Endothelial cell of umbilical vein (primary cell): ENCODE results near the gene EML1. TPM values are rescaled to one million over a fixed set of nuclear protein-coding genes. Genes with fewer than 3 reads are reported as not detected.

Experiments
- BruUV-seq: library from RNA; stranded (reverse); fragments of 400-500 nt; replicated peaks from 2 replicates; lab custom pipeline; 2021; lab: Mats Ljungman, UMichigan
- CTCF ChIA-PET: fragments of 300-600, 350-600 bp; sonication (Branson Sonifier 250); formaldehyde crosslinking; loops from one replicate; lab custom pipeline; 2021; ENCODE audit warnings: antibody characterized with exemption, inconsistent platforms; lab: Charles Lee
- POLR2A ChIA-PET: fragments of 300-600, 350-600 bp; sonication (Branson Sonifier 250); formaldehyde crosslinking; loops from one replicate; lab custom pipeline; 2021; ENCODE audit warnings: antibody characterized with exemption, inconsistent platforms; lab: Charles Lee
- DNase-seq: peaks from one replicate; pipeline ENCODE4 v3.0.0-alpha.2; 2011; ENCODE audit warnings: low read depth, low spot score
- FAIRE-seq: peaks from 2 replicates; lab custom pipeline; 2011; peaks lifted over from hg19 to GRCh38; lab: Jason Lieb, UNC
- H2AFZ ChIP-seq: 2 replicates; pipeline ENCODE4 v1.6.0; 2012; ENCODE audit warnings: low read depth, low read length, control low read depth, inconsistent platforms
- H3K27ac ChIP-seq: 2 replicates; pipeline ENCODE4 v1.5.1; 2011; ENCODE audit warnings: low read depth, mild to moderate bottlenecking, control low read depth, low read length, moderate library complexity; ENCODE audit not compliant: insufficient read depth
- H3K27me3 ChIP-seq, 2 experiments: 2 replicates each; pipeline versions ENCODE4 v1.6.0 to v1.6.1; 2011; ENCODE audit warnings: low read length in 2 of 2, mixed read lengths in 1 of 2; ENCODE audit not compliant: control insufficient read depth in 2 of 2, insufficient read depth in 2 of 2
- H3K36me3 ChIP-seq, 2 experiments: 2 replicates in 1 of 2; 3 replicates in 1 of 2; pipeline ENCODE4 v1.5.1; 2011; ENCODE audit warnings: low read length in 2 of 2, mild to moderate bottlenecking in 1 of 2, moderate library complexity in 1 of 2; ENCODE audit not compliant: control insufficient read depth in 2 of 2, insufficient read depth in 2 of 2; ENCODE audit errors: extremely low read depth in 1 of 2
- H3K4me1 ChIP-seq: 3 replicates; pipeline ENCODE4 v1.5.1; 2011; ENCODE audit warnings: mild to moderate bottlenecking, low read length; ENCODE audit not compliant: control insufficient read depth, insufficient read depth; ENCODE audit errors: extremely low read depth
- H3K4me2 ChIP-seq: 2 replicates; pipeline ENCODE4 v1.6.1; 2011; ENCODE audit warnings: low read length, control low read depth, mixed read lengths; ENCODE audit not compliant: insufficient read depth
- H3K4me3 ChIP-seq, 3 experiments: fragments of 200-600 bp in 1 of 3; sonication (generic), shearing (Covaris generic) in 1 of 3; replicated peaks in 1 of 3; 2 replicates each; pipeline ENCODE4 v1.5.1; 2011 to 2016; ENCODE audit warnings: control low read depth in 3 of 3, low read length in 3 of 3, mild to moderate bottlenecking in 2 of 3, inconsistent platforms in 1 of 3, low read depth in 1 of 3, moderate library complexity in 1 of 3; ENCODE audit not compliant: insufficient read depth in 1 of 3
- H3K79me2 ChIP-seq: 2 replicates; pipeline ENCODE4 v1.6.0; 2012; ENCODE audit warnings: low read length, inconsistent platforms; ENCODE audit not compliant: control insufficient read depth, insufficient read depth
- H3K9ac ChIP-seq: replicated peaks from 2 replicates; pipeline ENCODE3; 2011; ENCODE audit warnings: low read length, control low read depth; ENCODE audit not compliant: insufficient read depth; ENCODE audit errors: extremely low read depth
- H3K9me1 ChIP-seq: replicated peaks from 3 replicates; pipeline ENCODE4 v1.6.0; 2011; ENCODE audit warnings: mild to moderate bottlenecking, low read length; ENCODE audit not compliant: control insufficient read depth, insufficient read depth; ENCODE audit errors: extremely low read depth
- H3K9me3 ChIP-seq: replicated peaks from 2 replicates; pipeline ENCODE4 v1.5.1; 2012; ENCODE audit warnings: low read length, inconsistent platforms; ENCODE audit not compliant: control insufficient read depth, insufficient read depth
- H4K20me1 ChIP-seq: replicated peaks from 2 replicates; pipeline ENCODE3; 2011; ENCODE audit warnings: mild to moderate bottlenecking, low read length; ENCODE audit not compliant: control insufficient read depth, insufficient read depth; ENCODE audit errors: extremely low read depth
- CTCF ChIP-seq, 2 donors: IDR thresholded peaks; 1 replicate in 1 of 2; 2 replicates in 1 of 2; pipeline ENCODE4 v1.5.1; 2011; ENCODE audit warnings: low read length in 2 of 2, mild to moderate bottlenecking in 2 of 2, moderate library complexity in 2 of 2, control low read depth in 1 of 2, inconsistent platforms in 1 of 2, low read depth in 1 of 2; ENCODE audit not compliant: insufficient read depth in 1 of 2; ENCODE audit errors: extremely low read depth in 1 of 2
- EZH2 ChIP-seq: IDR thresholded peaks from 2 replicates; pipeline ENCODE4 v1.6.1; 2012; ENCODE audit warnings: borderline replicate concordance, low read depth, mild to moderate bottlenecking, moderate library complexity, low read length, inconsistent platforms; ENCODE audit not compliant: severe bottlenecking
- FOS ChIP-seq: IDR thresholded peaks from 2 replicates; pipeline ENCODE4 v1.6.1; 2011; ENCODE audit warnings: mild to moderate bottlenecking, low read length, moderate library complexity, borderline replicate concordance; ENCODE audit not compliant: insufficient read depth
- GATA2 ChIP-seq: IDR thresholded peaks from 2 replicates; pipeline ENCODE4 v1.7.0; 2011; ENCODE audit warnings: low read depth, mild to moderate bottlenecking, moderate library complexity, mixed read lengths, low read length; ENCODE audit not compliant: insufficient read length, insufficient read depth
- JUN ChIP-seq: IDR thresholded peaks from 2 replicates; pipeline ENCODE4 v1.6.1; 2011; ENCODE audit warnings: borderline replicate concordance, low read depth; ENCODE audit not compliant: insufficient read length, insufficient read depth
- MAX ChIP-seq: IDR thresholded peaks from 2 replicates; pipeline ENCODE4 v1.6.1; 2011; ENCODE audit not compliant: insufficient read depth, insufficient read length
- MYC ChIP-seq: IDR thresholded peaks from one replicate; pipeline ENCODE4 v1.6.1; 2011; ENCODE audit warnings: mild to moderate bottlenecking, low read depth, low read length
- POLR2A ChIP-seq: IDR thresholded peaks from 2 replicates; pipeline ENCODE4 v1.6.1; 2012; ENCODE audit warnings: low read depth, mild to moderate bottlenecking, control low read depth, low read length
- POLR2AphosphoS5 ChIP-seq: IDR thresholded peaks from 2 replicates; pipeline ENCODE4 v1.6.1; 2012; ENCODE audit warnings: low read depth, mild to moderate bottlenecking, control low read depth, low read length, moderate library complexity; ENCODE audit not compliant: insufficient read depth
- dilution Hi-C: fragments of 300-500 bp; cut with MboI; formaldehyde crosslinking; loops from one replicate; pipeline ENCODE4 v1.15.0; 2019; ENCODE audit warnings: low sequenced_read_pairs; ENCODE audit not compliant: extremely low pct_ligation_motif_present
- intact Hi-C: fragments of 100-400 bp; cut with micrococcal nuclease; formaldehyde crosslinking; loops from one replicate; pipeline ENCODE4 v1.10.0; 2022
- polyA plus RNA-seq, 4 experiments: library from polyadenylated mRNA; depleted of rRNA in 3 of 4; stranded (reverse) in 3 of 4; unstranded in 1 of 4; fragments of >200 nt; gene quantifications; 2 replicates each; pipeline versions ENCODE4 v1.2.1 to v1.2.3, GENCODE V29; 2011 to 2012; ENCODE audit warnings: missing spikeins in 1 of 4
- total RNA-seq: library from RNA; stranded (reverse); gene quantifications from 2 replicates; pipeline ENCODE4 v1.2.3, GENCODE V29; 2021

Gene EML1
- total and polyA plus RNA-seq, 2 donors (not counting 3 experiments of a cell fraction or from before 2014, with no cell fraction given), result 22.9 to 33.0 TPM

GRCh38 chr14:99854831-99855230, 61.6 kb downstream of the EML1 start:
- CTCF ChIA-PET, result interaction anchor here (1.6 kb wide), 1 partner anchor 44 kb away, joined by 5 read pairs; no protein-coding TSS in a partner anchor
- no peaks in the 10 kb centered on the region for H3K27me3 ChIP-seq
- H3K9ac ChIP-seq, result no peak overlapping the region
- no peak for FAIRE-seq
- dilution Hi-C loops (no loop called here), intact Hi-C loops (no loop called here)
- BruUV-seq, result no TSS peak
- H3K4me1 ChIP-seq, result no peaks in the 10 kb centered on the region
- H3K36me3 ChIP-seq, result peaks cover 0 to 6% of the 10 kb centered on the region in 2 experiments
- no peak overlapping the region for H3K4me3 ChIP-seq
- H2AFZ ChIP-seq, result no peak overlapping the region
- POLR2A ChIA-PET, result no interaction called here
- DNase-seq, result no peak
- H3K27ac ChIP-seq, result no peak overlapping the region
- no peaks in the 10 kb centered on the region for H3K79me2 ChIP-seq
- H3K4me2 ChIP-seq, result no peak overlapping the region
- no peaks in the 10 kb centered on the region for H3K9me1 ChIP-seq
- H4K20me1 ChIP-seq, result peaks cover 2% of the 10 kb centered on the region
- no peaks in the 10 kb centered on the region for H3K9me3 ChIP-seq
- TF ChIP-seq MAX, result no peak
- no peak for TF ChIP-seq POLR2AphosphoS5
- TF ChIP-seq GATA2, result no peak
- TF ChIP-seq POLR2A, result no peak
- TF ChIP-seq JUN, result no peak
- no peak for TF ChIP-seq MYC
- no peak for TF ChIP-seq EZH2
- no peak for TF ChIP-seq FOS
- no peak for TF ChIP-seq CTCF (IDR thresholded peaks at IDR 0.05; ENCODE audit: extremely low read depth in 1 of 2, insufficient read depth in 1 of 2, low read depth in 1 of 2, low read length in 2 of 2)
